ENCODE measurements around the gene RNF208. TPM values are rescaled to one million over a fixed set of nuclear protein-coding genes. Genes with fewer than 3 reads are reported as not detected.

RNF208 gene
- polyA plus RNA-seq, 1 donor from 2014 or later: 1.5 TPM

- Histone ChIP-seq H3K79me2 (replicated peaks; ENCODE audit: insufficient read depth, low read length) (peaks cover 14% of the 10 kb centered on the region), H2AFZ (ENCODE audit: low read depth, low read length) (no peak overlapping the region), H3K27me3 (ENCODE audit: insufficient read depth, low read depth, low read length) (no peaks in the 10 kb centered on the region), H4K20me1 (ENCODE audit: insufficient read depth) (no peaks in the 10 kb centered on the region), H3K9me2 (ENCODE audit: insufficient read depth, low read length) (no peaks in the 10 kb centered on the region), H3K4me2 (ENCODE audit: low read length) (no peak overlapping the region), H3K9ac (ENCODE audit: low read length) (no peak overlapping the region), H3K36me3 (ENCODE audit: insufficient read depth, low read length) (no peaks in the 10 kb centered on the region), H3K27ac (ENCODE audit: low read length) (no peak overlapping the region), H3K4me3 (ENCODE audit: low read length) (no peak overlapping the region), H3F3A (ENCODE audit: insufficient read depth, low read length, poor library complexity, severe bottlenecking) (no peaks in the 10 kb centered on the region), H3K9me3 (ENCODE audit: low read length) (no peaks in the 10 kb centered on the region)
- TF ChIP-seq EP300 (conservative IDR thresholded peaks at IDR 0.05; ENCODE audit: poor library complexity, severe bottlenecking) (no peak), MXI1 (conservative IDR thresholded peaks at IDR 0.05; ENCODE audit: poor library complexity, severe bottlenecking) (no peak), REST (IDR thresholded peaks at IDR 0.05; ENCODE audit: borderline replicate concordance) (no peak), RAD21 (conservative IDR thresholded peaks at IDR 0.05) (no peak), EZH2 (IDR thresholded peaks at IDR 0.05; ENCODE audit: borderline replicate concordance, insufficient read depth, low read length, poor library complexity, severe bottlenecking) (no peak)
Measured at GRCh38 chr9:137245450-137246421, 23.7 kb upstream of the RNF208 start.

GRCh38 chr9:137244486-137245449, 22.7 kb upstream of the RNF208 start:
- Histone ChIP-seq H3K27ac (ENCODE audit: low read length) (no peak overlapping the region), H2AFZ (ENCODE audit: low read depth, low read length) (no peak overlapping the region), H3K9me2 (ENCODE audit: insufficient read depth, low read length) (no peaks in the 10 kb centered on the region), H3K9me3 (ENCODE audit: low read length) (no peaks in the 10 kb centered on the region), H3K79me2 (replicated peaks; ENCODE audit: insufficient read depth, low read length) (peaks cover 14% of the 10 kb centered on the region), H3F3A (ENCODE audit: insufficient read depth, low read length, poor library complexity, severe bottlenecking) (no peaks in the 10 kb centered on the region), H3K4me2 (ENCODE audit: low read length) (no peak overlapping the region), H4K20me1 (ENCODE audit: insufficient read depth) (no peaks in the 10 kb centered on the region), H3K4me3 (ENCODE audit: low read length) (no peak overlapping the region), H3K9ac (ENCODE audit: low read length) (no peak overlapping the region), H3K36me3 (ENCODE audit: insufficient read depth, low read length) (no peaks in the 10 kb centered on the region), H3K27me3 (ENCODE audit: insufficient read depth, low read depth, low read length) (no peaks in the 10 kb centered on the region)
- no peak for TF ChIP-seq RAD21 (conservative IDR thresholded peaks at IDR 0.05)
- TF ChIP-seq CTCF (IDR thresholded peaks at IDR 0.05; ENCODE audit: poor library complexity, severe bottlenecking): no peak
- no peak for TF ChIP-seq EZH2 (IDR thresholded peaks at IDR 0.05; ENCODE audit: borderline replicate concordance, insufficient read depth, low read length, poor library complexity, severe bottlenecking)
- no peak for TF ChIP-seq TAF1 (IDR thresholded peaks at IDR 0.05; ENCODE audit: low read depth)
- no peak for TF ChIP-seq REST (IDR thresholded peaks at IDR 0.05; ENCODE audit: borderline replicate concordance)
- no peak for TF ChIP-seq MXI1 (conservative IDR thresholded peaks at IDR 0.05; ENCODE audit: poor library complexity, severe bottlenecking)
- TF ChIP-seq POLR2AphosphoS5 (IDR thresholded peaks at IDR 0.05): no peak
